Measurements from ENCODE around the gene IFNG.
"Not testable (repeated sequence)": the region's sequence is repeated elsewhere in the genome, so short reads cannot be mapped to it uniquely, and the experiment has no call there.

IFNG gene

GRCh38 chr12:68159681-68160304 is at the start of gene IFNG:
Gene IFNG (minus strand): TSS chr12:68159740. CDS start chr12:68159615, 125 bp downstream.
- FAIRE-seq (no peak), DNase-seq (ENCODE audit: low spot score) (no peak)

- not testable (repeated sequence) for DNase-seq (ENCODE audit: low spot score); FAIRE-seq
Observed at GRCh38 chr12:68209048-68209728, 49.6 kb upstream of the IFNG start.

- no peak for DNase-seq (ENCODE audit: low spot score)
- FAIRE-seq: no peak
Observed at GRCh38 chr12:68207276-68207675, 47.7 kb upstream of the IFNG start.

- DNase-seq (ENCODE audit: low spot score): no peak
- no peak for FAIRE-seq
Observed at GRCh38 chr12:68206446-68206845, 46.9 kb upstream of the IFNG start.

- FAIRE-seq: no peak
- no peak for DNase-seq (ENCODE audit: low spot score)
Observed at GRCh38 chr12:68203460-68203875, 43.9 kb upstream of the IFNG start.

- FAIRE-seq (no peak), DNase-seq (ENCODE audit: low spot score) (peak; percentile 16)
Observed at GRCh38 chr12:68200854-68201253, 41.3 kb upstream of the IFNG start.

- DNase-seq (ENCODE audit: low spot score) (no peak), FAIRE-seq (no peak)
Observed at GRCh38 chr12:68199127-68199526, 39.6 kb upstream of the IFNG start.

- no peak for FAIRE-seq
- DNase-seq (ENCODE audit: low spot score): no peak
Observed at GRCh38 chr12:68198507-68199086, 39.1 kb upstream of the IFNG start.

- FAIRE-seq (no peak), DNase-seq (ENCODE audit: low spot score) (no peak)
Observed at GRCh38 chr12:68190301-68190700, 30.8 kb upstream of the IFNG start.

- FAIRE-seq: peak; percentile 96
- peak; percentile 88 for DNase-seq (ENCODE audit: low spot score)
Observed at GRCh38 chr12:68189821-68190242, 30.3 kb upstream of the IFNG start.

- FAIRE-seq: no peak
- no peak for DNase-seq (ENCODE audit: low spot score)
Observed at GRCh38 chr12:68185598-68185997, 26.1 kb upstream of the IFNG start.

- DNase-seq (ENCODE audit: low spot score) (no peak), FAIRE-seq (no peak)
Observed at GRCh38 chr12:68180792-68181744, 21.5 kb upstream of the IFNG start.

GRCh38 chr12:68178774-68179439 is 19.4 kb upstream of the IFNG start:
- FAIRE-seq (no peak), DNase-seq (ENCODE audit: low spot score) (no peak)

GRCh38 chr12:68178184-68178583 is 18.6 kb upstream of the IFNG start:
- FAIRE-seq: no peak
- DNase-seq (ENCODE audit: low spot score): no peak

GRCh38 chr12:68177562-68177961 is 18.0 kb upstream of the IFNG start:
- no peak for DNase-seq (ENCODE audit: low spot score)
- no peak for FAIRE-seq

- DNase-seq (ENCODE audit: low spot score) (no peak), FAIRE-seq (no peak)
Observed at GRCh38 chr12:68176257-68176656, 16.7 kb upstream of the IFNG start.

GRCh38 chr12:68175557-68176061 is 16.1 kb upstream of the IFNG start:
- DNase-seq (ENCODE audit: low spot score): peak; percentile 29
- no peak for FAIRE-seq

- not testable (repeated sequence) for FAIRE-seq; DNase-seq (ENCODE audit: low spot score)
Observed at GRCh38 chr12:68174761-68175160, 15.2 kb upstream of the IFNG start.

- FAIRE-seq: no peak
- no peak for DNase-seq (ENCODE audit: low spot score)
Observed at GRCh38 chr12:68173792-68174191, 14.3 kb upstream of the IFNG start.

GRCh38 chr12:68170726-68171125 is 11.2 kb upstream of the IFNG start:
- DNase-seq (ENCODE audit: low spot score) (no peak), FAIRE-seq (no peak)

Measured in RCC 7860 (cell line).